Fibroblast of skin of left quadriceps (primary cell): ENCODE results near the gene ENTREP1.
"Not testable (repeated sequence)": the region's sequence is repeated elsewhere in the genome, so short reads cannot be mapped to it uniquely, and the experiment has no call there.

ENCODE experiments used
- DNase-seq, 2 experiments: peaks; one replicate each; pipeline ENCODE4 v3.0.0-alpha.2; 2013; ENCODE audit warnings: low read depth in 2 of 2

Gene ENTREP1, protein sequence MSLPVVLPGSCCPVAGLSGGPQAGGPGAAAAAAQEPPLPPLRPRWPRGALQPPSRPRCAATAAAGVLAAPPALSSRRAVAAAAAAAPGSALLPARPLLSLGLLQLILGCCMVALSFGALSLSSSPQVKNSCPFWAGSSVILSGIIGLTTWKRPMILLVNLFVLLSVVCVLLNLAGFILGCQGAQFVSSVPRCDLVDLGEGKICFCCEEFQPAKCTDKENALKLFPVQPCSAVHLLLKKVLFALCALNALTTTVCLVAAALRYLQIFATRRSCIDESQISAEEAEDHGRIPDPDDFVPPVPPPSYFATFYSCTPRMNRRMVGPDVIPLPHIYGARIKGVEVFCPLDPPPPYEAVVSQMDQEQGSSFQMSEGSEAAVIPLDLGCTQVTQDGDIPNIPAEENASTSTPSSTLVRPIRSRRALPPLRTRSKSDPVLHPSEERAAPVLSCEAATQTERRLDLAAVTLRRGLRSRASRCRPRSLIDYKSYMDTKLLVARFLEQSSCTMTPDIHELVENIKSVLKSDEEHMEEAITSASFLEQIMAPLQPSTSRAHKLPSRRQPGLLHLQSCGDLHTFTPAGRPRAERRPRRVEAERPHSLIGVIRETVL

DNA sequence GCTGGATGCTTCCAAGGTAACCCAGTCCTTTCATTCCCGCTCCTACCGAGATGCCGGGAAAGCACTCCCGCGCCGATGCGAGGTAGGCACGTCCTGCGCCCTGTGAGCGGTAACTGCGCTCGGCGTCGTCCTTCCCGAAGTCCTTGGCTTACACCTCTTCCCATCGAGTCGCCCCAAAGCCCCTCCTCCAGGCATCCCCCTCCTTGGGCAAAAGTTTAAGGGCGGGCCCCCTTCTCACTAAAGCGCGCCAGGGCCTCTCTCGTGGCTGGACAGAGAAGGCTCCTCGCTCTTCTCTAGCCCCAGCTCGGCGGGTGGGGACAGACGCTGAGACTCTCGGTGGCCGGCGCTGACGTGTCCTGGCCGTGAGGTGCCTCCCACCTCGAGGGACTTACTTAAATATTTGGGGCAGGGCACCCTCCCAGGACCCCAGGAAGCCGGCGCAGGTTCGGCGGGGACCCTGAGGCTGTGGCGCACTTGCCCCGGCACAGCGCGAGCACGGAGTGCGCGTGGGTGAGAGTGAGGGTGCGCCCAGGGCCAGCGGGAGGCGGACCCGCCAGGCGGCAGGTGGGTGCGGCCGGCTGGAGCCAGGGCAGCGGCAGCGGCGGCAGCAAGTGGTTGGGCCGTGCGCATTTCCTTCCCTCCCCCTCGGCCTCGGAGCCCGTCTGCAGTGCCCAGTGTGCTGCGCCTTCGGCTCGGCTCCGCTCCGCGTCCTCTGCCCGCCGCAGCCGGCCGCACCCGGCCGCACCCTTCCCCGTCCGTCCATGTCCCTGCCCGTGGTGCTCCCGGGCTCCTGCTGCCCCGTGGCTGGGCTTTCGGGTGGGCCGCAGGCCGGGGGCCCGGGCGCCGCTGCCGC lies at the start of gene ENTREP1:
Gene ENTREP1, plus strand, starts transcription at position 667 of the 853 bp plus-strand sequence. Its CDS starts 95 bp downstream, at position 762.
- no peak for DNase-seq

DNA sequence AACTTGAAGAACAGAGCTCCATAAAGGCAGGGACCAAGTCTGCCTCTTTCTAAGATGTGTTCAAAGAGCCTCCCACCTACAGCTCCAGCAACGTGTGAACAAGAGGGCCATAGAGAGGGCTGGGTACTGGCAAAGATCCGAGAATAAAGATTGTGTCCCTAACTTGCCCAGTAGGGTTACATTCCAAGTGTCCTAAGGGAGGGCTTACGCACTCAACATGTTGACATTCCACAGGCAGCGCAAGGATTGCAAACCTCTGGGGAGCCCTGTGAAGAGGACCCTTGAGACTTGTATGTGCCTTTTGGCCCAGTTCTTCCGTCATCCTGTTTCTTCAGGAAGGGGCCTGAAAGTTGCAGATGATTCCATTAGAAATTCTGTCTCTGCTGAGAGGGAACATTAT lies 48.2 kb upstream of the ENTREP1 start:
- DNase-seq, result no peak

DNA sequence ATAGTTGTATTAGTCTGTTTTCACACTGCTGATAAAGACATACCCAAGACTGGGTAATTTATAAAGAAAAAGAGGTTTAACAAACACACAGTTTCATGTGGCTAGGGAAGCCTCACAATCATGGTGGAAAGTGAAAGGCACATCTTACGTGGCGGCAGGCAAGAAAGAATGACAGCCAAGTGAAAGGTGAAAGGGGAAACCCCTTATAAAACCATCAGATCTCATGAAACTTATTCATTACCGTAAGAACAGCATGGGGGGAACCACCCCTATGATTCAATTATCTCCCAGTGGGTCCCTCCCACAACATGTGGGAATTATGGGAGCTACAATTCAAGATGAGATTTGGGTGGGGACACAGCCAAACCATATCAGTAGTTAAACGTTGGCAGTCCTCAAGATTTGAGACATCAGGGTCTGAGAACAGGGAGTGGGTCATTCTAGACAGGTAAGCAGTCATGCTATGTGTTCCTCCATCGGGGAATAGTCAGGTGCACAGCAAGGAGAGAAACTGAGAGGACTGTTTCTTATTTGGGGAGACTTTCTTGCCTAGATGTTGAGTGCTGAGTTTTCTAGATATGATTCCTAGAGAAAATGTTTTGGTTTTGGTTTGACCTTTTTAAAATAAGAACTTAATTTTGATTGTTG lies 45.8 kb upstream of the ENTREP1 start:
- DNase-seq, result no peak

DNA sequence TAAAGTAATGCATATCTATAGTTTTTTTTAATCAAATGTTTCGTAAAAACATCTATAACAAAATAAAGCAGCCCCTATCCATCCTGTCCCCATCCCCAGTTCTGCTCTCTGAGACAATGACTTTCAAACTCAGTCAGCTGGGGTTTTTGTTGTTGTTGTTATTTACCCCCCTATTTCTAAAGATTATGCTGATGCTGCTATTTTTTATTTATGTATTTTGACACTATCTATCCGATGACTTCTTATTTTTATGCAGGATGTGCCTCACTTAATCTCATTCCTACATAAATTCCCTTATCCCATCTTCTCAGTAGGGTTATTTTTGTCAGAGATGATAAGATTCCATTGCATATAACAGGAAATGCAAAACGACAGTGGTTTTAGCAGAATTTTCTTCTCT lies 45.3 kb upstream of the ENTREP1 start:
- no peak for DNase-seq

DNA sequence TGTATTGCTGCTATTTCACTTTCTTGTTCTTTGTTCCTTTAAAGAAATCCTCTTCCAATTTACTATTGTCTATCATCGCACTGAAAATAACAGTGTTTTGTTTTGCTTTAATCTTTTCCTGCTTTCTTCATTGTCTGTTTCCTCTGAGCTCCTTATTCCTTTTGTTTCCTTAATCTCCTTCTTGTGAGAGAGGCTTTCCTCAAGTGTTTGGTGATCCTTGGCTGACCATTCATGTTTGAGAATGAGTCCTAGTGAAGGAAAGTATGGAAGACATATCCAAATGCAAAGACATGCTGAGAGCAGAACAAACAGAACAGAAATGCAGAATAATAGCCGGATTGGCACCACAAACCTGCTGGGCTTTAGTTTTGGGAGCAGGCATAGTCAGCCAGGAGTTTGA lies 42.0 kb upstream of the ENTREP1 start:
- DNase-seq, result no peak

DNA sequence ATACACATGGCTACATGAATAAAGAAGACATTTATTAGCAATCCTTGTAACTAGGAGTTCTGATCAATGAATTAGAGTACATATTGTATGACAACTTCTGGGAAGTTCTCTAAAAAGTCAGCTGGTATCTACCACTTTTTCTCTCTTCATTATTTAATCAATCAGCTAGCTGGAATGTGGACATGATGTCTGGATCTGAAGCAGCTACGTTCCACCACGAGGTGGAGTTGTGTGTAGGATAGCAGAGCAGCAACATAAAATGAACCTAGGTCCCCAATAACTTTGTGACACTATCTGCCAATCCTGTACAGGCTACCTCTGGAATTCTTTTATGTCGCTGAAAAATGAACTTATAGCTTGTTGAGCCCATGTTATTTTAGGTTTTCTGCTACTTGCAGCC lies 32.9 kb upstream of the ENTREP1 start:
- DNase-seq, result no peak

DNA sequence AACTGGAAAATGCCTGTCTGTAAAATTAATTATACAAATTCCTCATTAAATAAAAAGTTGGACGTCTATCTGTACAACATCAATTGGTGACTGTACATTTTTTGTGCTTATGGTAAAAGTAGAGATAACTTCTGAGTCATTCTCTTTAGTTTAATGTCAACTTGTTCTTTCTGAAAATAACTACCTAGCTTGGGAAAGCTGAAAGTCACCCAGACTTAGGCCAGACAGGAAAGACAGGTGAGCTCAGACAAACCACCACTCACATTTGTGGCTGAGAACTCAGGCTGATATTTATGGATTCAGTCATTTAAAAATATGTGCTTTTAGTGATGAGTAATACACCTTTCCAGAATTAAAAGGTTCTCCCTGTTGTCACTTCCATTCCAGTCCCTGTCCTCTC lies 31.9 kb upstream of the ENTREP1 start:
- no peak for DNase-seq

DNA sequence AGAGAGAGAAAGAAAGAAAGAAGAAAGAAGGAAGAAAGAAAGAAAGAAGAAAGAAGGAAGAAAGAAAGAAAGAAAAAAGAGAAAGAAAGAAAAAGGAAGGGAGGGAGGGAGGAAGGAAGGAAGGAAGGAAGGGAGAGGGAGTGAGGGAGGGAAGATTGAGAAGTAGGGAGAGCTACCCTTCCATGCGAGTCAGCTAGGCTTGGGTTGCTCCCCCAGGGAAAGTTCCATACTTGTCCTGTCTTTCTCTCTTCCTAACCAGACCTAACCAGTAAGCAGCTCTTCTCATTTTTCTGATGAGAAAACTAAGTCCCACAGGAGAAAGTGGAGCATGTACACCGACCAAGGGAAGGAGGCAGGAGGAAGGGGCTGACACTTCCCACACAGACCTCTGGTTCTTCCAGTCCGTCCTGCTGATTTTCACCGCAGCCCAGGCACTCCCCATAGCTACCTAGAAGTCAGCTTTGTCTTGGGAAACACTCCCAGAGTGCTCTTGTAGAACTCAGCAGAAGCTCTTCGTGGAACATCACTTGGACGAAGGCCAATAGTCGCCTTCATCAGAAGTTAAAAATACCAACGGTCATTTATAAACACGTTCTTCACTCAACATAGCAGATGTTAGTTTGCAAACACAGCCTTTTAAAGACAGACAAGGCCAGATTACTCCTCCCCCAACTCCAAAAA lies 29.0 kb upstream of the ENTREP1 start:
- DNase-seq, result no peak

DNA sequence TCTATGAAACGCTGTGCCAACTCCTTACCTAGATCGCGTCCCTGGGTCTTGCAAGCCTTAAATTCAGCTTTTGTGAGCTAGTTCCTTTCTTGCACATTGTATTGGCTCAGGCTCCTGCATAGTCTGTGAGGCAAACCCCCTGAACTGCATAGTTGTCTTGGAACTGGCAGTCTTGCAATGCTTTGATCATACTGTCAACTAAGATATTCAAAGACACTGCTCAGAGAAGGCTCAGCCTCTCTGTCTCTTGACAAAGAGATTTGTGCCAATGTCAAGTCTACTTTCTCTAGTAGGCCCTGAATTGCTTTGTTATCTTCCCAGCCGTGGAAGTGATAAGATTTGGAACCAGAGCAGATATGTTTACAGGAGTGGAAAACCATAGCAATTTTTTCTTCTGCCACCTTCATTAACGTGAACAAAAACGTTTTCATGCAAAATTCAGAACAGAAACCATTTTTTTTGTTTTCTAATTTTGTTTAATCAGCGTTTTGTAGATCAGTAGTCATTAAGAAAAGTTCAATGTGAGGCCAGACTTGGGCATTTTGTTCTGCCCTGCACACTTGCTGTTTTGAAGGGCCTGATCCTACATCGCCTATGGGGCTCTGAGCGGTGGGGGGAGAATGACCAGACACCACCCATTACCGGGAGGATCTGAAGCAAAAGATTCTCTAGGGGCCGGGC lies 27.6 kb upstream of the ENTREP1 start:
- DNase-seq, result no peak

DNA sequence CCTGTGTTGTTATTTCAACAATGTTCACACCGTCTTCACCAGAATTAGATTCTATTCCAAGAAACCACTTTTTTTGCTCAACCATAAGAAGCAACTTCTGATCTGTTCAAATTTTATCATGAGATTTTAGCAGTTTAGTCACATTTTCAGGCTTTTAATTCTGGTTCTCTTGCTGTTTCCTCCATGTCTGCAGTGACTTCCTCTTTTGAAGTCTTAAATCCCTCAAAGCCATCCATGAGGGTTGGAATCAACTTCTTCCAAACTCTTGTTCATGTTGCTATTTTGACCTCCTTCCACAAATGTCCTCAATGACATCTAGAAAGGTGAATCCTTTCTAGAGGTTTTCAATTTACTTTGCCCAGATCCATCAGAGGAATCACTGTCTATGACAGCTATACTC lies 25.7 kb upstream of the ENTREP1 start:
- no peak for DNase-seq

DNA sequence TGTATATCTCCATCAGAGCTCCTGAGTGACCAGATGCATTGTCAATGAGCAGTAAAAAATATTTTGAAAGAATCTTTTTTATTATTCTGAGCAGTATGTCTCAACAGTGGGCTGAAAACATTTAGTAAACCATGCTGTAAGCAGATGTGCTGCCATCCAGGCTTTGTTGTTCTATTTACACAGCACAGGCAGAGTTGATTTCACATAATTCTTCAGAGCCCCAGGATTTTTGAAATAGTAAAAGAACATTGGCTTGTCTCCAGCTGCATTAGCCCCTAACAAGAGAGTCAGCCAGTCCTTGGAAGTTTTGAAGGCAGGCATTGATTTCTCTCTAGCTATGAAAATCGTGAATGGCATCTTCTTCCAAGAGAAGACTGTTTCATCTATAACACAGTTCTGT lies 25.2 kb upstream of the ENTREP1 start:
- no peak for DNase-seq

DNA sequence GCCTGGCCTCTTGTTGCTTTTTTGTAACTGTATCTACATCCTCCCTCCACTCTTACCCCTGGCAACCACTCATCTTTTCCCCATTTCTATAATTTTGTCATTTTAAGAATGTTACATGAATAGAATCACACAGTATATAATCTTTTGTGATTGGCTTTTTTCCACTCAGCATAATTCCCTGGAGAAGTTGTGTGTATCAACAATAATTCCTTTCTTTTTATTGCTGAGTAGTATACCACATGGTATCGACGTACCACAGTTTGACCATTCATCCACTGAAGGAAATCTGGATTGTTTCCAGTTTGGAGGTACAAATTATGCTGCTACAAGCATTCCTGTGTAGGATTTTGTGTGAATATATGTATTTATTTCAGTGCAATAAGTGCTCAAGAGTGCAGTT lies 21.7 kb upstream of the ENTREP1 start:
- DNase-seq, result no peak

DNA sequence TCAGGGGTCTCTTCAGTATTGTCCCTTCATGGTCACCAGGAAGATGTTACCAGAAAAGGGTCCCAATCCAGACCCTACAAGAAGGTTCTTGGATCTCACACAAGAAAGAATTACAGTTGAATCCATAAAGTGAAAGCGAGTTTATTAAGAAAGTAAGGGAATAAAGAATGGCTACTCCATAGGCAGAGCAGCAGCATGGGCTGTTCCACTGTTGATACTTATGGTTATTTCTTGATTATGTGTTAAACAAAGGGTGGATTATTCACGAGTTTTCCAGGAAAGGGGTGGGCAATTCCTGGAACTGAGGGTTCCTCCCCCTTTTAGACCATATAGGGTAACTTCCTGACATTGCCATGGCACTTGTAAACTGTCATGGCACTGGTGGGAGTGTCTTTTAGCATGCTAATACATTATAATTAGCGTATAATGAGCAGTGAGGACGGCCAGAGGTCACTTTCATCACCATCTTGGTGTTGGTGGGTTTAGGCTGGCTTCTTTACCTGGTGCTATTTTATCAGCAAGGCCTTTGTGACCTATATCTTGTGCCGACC lies 18.0 kb upstream of the ENTREP1 start:
- not testable (repeated sequence) for DNase-seq

DNA sequence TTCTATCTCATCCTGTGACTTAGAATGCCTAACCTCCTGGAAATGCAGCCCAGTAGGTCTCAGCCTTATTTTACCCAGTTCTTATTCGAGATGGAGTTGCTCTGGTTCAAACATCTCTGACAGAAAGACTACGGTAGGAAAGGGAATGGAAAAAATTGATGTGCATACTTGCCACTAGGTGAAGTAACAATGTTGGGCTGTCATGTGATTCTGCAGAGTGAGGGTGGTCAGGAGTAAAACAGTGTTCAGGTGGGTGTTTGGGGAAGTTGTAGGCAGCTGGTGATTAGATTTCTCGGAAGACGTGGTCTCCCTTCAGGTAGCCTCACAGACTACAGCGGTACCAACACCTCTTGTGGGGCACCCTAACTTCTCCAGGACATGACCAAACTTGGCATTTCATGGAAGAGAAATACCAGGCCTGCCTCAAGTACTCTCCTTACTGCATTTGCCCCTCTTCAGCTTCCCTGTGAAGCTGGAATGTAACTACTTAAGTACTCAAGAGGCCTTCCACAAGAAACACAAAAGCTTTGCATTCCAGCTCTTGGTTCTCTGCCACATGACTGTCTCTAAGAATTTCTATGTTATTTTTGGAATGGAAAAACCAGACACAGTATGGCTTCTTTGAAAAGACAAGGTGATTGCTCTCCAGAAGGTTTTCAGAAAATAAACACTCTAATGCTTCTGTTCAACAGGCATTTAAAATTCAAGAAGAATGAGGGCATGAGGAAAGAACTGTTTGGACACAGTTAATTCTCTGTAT lies 17.4 kb upstream of the ENTREP1 start:
- peak; percentile 59 to 61 for DNase-seq

DNA sequence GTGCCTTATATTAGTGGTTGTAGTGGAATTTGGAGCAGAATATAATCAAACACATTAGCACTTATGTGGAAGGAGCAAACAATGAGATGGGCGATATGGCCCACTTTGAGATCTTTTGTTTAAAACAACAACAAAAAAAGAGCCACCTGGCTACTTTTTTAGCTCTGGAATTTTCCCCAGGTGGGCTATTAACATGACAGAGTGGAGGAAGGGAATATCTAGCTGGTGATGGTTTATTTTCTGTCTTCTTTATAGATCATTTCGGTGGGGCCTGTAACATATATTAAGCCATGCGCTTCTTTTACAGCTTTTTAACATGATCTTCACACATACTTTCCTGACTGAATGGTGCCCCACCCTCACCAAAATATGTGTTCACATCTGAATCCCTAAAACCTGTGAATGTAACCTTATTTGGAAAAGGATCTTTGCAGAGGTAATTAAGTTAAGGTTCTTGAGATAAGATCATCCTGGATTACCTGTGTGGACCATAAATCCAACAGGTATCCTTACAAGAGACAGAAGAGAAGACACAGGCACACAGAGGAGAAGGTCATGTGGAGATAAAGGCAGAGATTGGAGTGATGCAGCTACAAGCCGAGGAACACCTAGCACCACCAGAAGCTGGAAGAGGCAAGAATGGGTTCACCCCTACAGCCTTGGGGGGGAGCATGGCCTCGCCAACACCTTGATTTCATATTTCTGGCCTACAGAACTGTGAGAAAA lies 16.6 kb upstream of the ENTREP1 start:
- DNase-seq, result no peak

DNA sequence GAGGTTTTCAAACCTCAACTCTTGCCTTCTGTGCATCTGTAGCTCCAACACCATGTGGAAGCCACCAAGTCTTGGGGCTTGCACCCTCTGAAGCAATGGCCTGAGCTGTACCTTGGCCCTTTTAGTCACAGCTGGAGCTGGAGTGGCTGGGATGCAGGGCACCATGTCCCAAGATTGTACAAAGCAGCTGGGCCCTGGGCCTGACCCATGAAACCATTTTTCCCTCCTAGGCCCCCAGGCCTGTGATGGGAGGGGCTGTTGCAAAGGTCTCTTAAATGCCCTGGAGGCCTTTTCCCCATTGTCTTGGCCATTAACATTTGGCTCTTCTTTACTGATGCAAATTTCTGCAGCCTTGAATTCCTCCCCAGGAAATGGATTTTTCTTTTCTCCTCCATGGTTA lies 11.8 kb upstream of the ENTREP1 start:
- DNase-seq, result no peak

DNA sequence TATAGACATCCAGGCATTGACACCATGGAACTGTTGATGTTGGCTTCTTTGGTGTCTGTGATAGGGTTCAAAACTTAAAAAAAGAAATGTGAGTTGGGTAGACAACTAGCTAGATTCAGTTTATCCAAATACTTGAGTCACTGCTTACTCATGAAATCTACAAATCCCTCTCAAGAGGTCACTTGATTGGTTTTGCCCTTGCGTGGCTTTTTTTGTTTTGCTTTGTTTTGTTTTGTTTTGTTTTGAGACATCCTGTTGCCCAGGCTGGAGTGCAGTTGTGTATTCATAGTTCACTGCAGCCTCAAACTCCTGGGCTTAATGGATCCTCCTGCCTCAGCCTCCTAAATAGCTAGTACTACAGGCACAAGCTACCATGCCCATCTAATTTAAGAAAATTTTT lies 10.5 kb upstream of the ENTREP1 start:
- no peak for DNase-seq

DNA sequence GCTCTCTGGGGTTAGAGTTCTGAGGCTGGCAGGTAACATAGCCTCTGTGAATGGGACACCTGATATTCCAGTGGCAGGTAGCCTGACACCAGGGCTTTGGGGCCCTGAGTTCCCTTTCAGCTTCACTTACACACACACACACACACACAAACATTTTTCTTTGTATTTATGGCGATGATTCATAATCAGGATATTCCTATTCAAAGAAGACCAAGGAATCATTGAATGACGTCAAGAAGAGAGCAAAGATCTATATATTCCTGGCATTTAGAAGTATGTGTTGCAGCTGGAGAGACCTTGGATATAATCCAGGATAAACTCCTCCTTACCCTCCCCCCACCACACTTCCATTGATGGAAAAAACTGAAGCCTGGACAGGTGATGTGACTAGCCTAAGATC lies 7.9 kb upstream of the ENTREP1 start:
- DNase-seq, result peak; percentile 11 to 16

DNA sequence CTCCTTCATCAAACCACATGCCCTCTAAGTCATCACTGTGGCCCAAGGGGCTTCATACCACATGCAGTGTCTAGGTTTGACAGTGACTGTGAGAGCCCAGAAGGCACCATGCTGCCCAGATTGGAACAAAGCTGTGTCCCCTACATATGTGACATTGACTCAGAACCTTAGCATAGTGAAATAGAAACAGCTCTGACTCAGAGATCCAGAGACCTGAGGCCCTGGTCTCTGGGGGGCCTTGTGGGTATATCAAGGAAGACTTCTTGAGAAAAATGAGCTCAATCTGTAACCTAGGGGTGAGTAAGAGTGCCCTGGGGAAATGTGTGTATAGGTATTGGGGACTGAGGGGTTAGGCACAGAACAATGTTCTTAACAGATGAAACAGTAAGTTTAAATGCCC lies 7.1 kb upstream of the ENTREP1 start:
- no peak for DNase-seq
